ENCODE measurements around the gene KIDINS220.

DNA sequence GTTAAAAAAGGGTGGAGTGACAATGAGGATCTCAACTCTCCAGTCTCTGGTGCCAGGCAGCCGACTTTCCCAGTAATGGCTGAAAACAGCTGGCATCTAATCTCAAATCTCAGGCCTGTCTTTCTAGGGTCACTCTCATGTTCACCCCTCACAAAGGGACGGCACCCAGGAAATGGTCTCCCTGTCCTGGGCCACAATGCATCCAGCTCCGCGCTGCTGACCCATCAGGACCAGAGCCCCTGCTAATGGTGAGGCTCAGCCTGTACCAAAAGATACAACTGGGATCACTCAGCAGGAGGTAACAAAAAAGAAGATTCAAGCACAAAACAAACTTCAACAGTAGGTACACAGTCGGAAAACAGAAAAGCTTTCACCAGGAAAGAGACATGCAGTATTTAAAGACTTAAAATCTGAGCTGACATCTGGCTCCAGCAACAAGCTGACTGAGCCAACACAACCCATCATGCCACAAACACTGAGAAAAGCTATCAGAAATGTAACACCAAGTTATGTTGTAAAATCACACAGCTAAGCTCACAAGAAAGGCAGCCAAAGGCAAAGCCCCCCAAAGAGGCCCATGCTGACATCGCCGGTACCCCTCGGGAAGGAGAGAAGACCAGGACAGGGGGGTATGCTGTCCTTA, 13.6 kb upstream of the KIDINS220 start:
- TF ChIP-seq, protein P1, sequence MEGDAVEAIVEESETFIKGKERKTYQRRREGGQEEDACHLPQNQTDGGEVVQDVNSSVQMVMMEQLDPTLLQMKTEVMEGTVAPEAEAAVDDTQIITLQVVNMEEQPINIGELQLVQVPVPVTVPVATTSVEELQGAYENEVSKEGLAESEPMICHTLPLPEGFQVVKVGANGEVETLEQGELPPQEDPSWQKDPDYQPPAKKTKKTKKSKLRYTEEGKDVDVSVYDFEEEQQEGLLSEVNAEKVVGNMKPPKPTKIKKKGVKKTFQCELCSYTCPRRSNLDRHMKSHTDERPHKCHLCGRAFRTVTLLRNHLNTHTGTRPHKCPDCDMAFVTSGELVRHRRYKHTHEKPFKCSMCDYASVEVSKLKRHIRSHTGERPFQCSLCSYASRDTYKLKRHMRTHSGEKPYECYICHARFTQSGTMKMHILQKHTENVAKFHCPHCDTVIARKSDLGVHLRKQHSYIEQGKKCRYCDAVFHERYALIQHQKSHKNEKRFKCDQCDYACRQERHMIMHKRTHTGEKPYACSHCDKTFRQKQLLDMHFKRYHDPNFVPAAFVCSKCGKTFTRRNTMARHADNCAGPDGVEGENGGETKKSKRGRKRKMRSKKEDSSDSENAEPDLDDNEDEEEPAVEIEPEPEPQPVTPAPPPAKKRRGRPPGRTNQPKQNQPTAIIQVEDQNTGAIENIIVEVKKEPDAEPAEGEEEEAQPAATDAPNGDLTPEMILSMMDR (IDR thresholded peaks at IDR 0.05; ENCODE audit: insufficient read depth, low read depth, low read length), result no peak
- no peak for TF ChIP-seq EZH2 (IDR thresholded peaks at IDR 0.05; ENCODE audit: insufficient read depth, low read length)
